HG03175 (cell line): ENCODE measurements around the gene IL17RA.
A peak's percentile ranks its signal among the peaks of the same experiment; 100 is the strongest.

Experiments
- ATAC-seq: cut with Tn5 transposase; IDR thresholded peaks from one replicate; pipeline ENCODE4 v1.9.1; 2021; ENCODE audit warnings: mild to moderate bottlenecking, moderate library complexity; ENCODE audit not compliant: unreplicated experiment

IL17RA gene

DNA sequence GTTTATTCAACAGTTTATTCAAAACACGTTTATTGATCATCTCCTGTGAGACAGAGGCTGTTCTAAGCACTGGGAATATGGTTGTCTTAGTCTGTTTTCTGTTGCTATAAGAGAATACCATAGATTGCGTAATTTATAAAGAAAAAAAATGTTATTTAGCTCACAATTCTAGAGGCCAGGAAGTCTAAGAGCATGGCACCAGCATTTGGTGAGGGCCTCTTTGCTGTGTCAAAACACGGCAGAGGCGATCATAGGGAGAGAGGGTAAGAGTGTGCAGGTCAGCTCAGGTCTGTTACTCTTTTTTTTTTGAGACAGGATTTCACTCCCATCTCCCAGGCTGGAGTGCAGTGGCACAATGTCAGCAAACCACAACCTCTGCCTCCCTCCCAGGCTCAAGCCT lies 5.2 kb upstream of the IL17RA start:
- no peak for ATAC-seq

- no peak for ATAC-seq
Measured at GRCh38 chr22:17083255-17083654, 1.5 kb upstream of the IL17RA start.

DNA sequence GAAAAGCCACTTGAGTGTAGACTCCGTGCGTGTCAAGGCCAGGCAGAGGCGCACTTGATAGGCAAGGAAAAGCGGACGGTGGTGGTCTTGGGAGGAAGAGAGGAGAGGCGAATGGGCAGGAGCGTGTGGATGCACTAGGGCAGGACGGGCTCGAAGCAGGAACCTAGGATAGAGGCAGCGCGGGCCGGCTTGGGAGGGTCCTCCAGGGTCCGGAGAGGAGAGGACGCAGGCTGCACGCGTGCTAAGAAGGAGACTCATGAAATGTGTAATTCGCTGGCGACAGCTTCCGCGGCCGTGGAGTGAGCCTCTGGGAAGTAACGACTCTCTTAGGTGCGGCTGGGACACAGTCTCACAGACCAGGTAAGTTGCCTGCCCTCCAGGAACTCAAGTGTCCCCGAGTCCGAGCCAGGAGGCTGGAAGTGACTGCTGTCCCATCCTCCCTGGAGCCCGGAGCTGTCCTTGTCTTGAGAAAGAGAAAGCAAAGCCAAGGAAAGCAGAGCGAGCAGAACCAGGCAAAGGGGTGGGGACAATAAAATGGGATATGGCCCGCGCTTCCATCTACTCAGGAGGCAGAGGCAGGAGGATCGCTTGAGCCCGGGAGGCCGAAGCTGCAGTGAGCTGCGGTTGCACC lies 874 bp upstream of the IL17RA start:
- ATAC-seq, result no peak

DNA sequence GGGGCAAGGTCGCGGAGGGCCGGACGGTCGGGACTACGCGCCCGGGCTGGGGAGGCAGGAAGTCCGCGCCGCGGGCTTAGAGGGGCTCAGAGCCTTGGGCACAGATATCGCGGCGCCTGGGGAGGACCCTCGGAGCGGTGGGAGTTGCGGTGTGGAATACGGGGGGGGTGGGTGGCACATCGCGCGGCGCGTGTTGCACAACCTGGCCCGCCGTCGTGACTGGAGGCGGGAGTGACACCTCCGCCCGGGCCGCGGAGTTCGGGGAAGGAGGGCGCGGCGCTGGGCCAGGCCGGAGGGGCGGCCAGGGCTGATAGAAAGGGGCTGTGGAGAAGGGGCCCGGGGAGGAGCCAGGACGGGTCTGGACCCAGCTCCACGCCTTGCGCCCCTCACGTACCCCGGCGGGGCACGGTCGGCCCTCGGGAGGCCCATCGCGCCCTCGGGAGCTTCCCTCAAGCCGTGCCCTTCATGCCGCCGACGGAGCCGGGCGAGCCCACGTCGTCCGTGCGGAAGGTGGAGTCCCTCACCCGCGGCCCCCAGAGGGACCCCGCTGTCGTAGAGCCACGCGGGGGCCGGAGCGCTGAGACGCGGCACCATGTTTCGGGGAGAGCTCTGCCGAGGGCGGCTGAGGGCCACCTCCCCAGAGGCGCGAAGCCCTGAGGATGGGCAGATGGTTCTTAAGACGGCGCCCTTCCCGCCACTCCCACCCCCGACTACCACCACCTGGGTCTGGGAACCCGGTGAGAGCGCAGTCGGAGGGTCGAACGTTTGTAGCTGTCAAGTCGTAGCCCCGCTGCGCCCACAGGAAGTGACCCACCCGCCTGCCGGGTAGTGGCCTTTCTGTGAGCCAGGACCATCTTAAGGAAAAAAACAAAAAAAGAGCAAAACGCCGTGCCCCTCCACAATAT lies 729 bp downstream of the IL17RA start:
- ATAC-seq, result no peak

DNA sequence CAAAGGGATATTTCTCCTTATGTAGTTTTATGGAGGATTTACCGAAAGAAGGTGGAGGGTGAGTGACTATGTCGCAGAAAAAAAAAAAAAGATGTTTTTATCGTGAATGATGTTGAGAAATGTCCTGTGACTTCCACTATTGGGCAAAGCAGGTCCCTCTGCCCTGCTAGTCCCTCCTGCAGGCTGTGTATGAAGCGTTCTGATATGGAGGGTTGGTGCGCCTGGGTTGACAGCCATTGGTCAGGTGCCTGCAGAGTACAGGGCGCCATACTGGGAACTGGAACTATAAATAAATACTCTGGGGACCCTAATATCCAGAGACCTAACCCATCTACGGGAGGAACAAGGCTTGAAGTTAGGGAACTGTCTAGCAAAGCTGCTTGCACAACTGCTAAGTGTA lies 1.5 kb downstream of the IL17RA start:
- ATAC-seq, result no peak

DNA sequence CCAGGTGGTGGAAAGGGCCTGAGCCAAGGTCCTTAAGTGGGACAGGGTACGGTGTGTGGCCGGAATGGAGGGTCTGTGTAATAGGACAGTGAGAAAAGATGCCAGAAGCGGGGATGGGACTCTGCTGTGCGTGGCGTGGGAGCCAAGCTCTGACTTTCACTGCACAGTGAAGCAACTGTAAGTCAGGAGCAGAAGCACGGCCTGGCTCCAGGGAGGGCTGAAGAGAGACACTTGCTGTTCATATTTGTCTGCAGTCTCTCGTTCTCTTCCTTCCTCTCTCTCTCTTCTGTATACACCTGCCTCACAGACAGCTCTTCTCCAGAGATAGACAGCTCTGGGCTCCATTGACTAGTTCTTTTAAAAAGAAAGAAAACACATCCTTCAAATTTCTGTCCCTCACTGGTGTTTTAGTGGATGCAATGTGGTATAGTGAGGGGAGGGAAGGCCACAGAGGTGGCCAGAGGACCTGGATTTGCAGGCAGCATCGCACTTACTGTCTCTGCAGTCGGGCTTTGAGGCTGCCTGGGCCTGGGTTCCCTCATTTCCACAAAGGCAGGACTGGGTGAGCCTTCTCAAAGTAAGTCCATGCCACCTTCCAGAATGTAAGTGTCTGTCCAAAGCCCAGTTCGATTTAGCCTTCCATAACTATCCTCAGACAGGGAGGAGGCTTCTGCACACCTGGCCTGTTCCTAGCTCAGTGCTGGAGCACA lies 2.1 kb downstream of the IL17RA start:
- no peak for ATAC-seq

GRCh38 chr22:17087498-17088131 lies 2.8 kb downstream of the IL17RA start:
- ATAC-seq, result peak; percentile 39

GRCh38 chr22:17090550-17090949 lies 5.8 kb downstream of the IL17RA start:
- ATAC-seq, result no peak

GRCh38 chr22:17091851-17092250 lies 7.1 kb downstream of the IL17RA start:
- ATAC-seq, result no peak

DNA sequence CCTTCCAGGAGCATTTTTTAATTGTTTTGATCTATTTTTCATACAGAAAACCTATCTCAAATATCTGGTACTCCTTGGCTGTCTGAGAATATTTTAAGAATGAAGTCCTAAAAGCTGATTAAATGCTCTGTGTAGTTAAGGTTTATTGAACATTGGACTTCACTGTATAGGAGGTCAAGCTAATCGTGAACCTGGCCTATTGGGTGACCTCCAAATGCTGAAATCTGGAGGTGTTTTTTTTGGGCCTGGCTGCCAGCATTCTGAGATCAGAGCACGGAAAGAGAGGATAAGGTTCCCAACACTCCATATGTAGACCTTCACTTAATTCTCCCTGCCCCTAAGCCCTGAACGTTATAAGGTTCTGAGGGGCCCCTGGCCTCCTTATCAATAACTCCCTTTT lies 8.3 kb downstream of the IL17RA start:
- ATAC-seq, result no peak

GRCh38 chr22:17095538-17095937 lies 10.7 kb downstream of the IL17RA start:
- ATAC-seq, result no peak

DNA sequence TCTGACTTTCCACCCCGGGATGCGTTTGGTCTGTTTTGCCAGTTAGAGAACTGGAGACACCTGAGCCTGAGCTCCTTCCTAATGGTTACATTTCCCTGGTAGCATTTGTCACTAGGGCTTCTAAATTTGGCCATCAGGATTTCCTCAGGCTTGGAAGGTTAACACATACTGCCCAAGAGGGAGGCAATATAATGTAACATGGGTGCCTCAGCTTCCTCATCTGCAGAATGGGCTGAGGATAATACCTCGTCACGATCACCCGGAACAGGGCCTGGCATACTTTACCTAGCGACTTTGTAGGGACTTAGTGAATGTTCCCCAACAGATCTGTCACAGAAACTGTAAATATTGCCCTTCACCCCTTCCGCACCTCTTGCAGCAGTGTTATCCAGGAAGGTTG lies 11.3 kb downstream of the IL17RA start:
- ATAC-seq, result no peak

DNA sequence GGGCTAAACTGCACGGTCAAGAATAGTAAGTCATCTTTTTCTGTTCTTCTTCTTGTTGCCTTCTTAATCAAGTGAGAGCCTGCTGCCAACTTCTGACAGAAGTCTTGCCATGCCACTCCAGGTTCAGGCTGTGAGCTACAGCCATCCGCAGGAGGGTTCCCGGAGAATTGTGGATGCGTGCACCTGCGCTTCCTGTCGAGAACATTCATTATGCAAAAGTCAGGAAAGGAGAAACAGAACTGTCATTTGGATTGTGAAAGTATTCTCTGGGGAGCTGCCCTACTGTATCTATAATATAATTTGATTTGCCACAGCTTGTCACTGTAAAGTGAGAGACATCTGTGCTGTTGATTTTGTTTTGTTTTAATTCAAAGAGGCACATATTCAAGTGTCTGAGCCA lies 12.3 kb downstream of the IL17RA start:
- no peak for ATAC-seq

- no peak for ATAC-seq
Measured at GRCh38 chr22:17097701-17098100, 12.9 kb downstream of the IL17RA start.

- no peak for ATAC-seq
Measured at GRCh38 chr22:17098379-17098819, 13.6 kb downstream of the IL17RA start.

GRCh38 chr22:17100621-17101020 lies 15.8 kb downstream of the IL17RA start:
- ATAC-seq, result no peak

DNA sequence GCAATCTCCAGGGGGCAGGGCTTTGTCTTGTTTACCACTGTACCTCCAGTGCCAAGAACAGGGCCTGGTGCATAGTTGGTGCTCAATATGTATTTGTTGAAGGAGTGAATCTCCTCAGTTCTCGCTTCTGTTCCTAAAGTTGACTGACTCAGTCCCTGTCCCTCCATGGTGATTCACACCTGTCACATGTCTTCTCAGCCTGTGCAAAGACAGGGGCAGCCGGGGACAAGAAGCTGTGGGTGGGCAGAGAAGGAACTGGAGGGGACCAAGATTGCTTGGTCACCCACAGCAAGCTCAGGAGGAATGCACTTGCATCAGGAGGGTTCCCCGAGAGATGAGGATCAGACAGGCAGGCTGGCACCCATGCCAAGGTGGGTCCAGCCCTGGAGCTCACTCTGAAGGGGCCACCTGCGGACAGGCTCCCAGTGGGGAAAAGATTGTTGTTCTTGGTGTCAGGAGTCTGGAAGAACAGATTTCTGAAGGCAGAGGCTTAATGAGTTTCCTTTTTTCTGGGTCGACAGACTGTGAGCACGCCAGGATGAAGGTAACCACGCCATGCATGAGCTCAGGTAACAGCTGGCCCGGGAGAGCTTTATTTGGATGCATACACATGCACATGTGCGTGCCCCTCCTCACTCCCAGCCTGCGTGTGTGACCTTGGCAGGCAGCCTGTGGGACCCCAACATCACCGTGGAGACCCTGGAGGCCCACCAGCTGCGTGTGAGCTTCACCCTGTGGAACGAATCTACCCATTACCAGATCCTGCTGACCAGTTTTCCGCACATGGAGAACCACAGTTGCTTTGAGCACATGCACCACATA lies 16.9 kb downstream of the IL17RA start:
- no peak for ATAC-seq

GRCh38 chr22:17102297-17102667 lies 17.5 kb downstream of the IL17RA start:
- no peak for ATAC-seq

GRCh38 chr22:17103351-17103750 lies 18.6 kb downstream of the IL17RA start:
- ATAC-seq, result no peak

GRCh38 chr22:17104336-17104935 lies 19.6 kb downstream of the IL17RA start:
- ATAC-seq, result no peak
